ENCODE data around the gene HORMAD2.

Gene HORMAD2, protein sequence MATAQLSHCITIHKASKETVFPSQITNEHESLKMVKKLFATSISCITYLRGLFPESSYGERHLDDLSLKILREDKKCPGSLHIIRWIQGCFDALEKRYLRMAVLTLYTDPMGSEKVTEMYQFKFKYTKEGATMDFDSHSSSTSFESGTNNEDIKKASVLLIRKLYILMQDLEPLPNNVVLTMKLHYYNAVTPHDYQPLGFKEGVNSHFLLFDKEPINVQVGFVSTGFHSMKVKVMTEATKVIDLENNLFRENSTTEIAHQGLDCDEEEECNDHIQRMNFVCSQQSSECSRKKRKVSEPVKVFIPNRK

DNA sequence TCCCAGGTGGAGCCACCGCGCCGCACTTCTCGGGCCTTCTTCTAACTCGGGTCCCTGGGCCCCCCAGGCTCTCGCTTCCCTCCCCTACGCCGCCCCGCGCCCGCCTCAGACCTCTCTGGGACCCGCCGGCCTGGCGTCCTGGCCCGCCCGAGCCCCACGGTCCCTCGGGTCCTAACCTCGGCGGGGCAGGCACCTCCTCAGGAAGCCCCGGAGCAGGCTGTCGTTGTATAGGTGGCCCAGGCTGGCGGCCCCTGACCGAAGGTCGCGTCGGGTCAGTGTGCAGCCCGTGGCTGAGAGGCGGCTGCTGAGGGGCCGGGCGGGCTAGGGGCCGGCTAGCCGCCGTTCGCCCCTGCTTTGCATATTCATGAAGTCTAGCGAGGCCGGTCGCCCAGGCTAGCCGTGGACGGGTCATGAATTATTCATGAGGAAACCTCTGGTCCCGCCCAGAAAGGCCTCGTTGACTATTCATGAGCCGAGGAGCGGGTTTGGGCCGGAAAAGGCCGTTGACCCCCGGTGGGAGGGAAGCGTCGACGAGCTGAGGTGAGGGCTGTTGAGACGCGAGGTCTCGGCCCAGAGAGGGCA is at the start of gene HORMAD2:
Gene HORMAD2 (plus strand): TSS at position 513 of the 582 bp plus-strand sequence. CDS start 13,489 bp downstream, outside the sequence.
- DNase-seq, result no peak

DNA sequence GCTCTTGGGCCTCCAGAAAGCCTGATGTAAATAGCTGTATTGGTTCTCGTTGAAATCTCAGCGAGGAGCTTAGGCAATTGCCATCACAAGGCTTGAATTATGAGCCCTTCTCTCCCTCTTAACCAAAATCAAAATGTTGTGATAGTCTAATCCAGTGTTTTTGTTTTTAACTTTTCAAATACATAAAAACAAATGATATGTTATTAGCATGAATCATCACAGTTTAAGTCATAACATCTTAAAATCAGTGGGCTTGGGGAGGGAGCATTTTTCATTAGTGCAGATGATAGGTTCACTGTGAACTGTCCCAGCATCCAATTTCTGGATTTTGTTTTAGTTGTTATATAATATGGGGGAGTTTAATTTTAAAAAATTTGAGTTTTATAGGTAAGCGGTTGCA is 48.9 kb upstream of the HORMAD2 start:
- DNase-seq, result no peak

DNA sequence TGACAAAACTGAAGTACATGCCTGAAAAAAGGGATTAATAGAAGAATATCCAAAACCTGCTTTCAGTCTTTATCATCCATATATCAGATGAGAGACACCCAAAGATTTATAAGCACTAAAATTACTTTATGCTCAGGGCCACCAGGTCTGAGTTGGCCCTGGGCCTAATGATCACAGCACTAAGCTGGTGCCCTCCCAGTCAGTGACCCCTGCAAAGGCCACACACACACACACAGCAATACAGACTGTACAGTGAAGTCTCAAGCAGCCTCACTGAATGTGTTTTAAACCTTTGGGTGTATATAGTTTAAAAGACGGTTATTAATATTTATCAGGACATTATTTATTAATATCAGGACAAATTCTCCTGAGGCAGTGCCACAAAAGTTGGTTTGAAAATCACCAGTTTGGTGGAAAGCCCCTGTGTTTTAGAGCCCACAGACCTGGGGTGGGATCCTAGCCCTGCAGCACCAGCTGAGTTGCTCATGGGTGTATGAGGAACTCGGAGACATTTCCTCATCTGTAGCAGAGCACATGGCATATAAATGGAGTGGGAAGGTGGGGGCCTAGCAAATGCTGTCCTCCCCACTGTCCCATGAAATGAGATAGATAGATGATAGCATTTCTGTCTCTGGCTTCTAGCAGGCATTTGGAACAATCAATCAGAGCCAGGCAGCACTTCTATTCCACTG is 48.4 kb upstream of the HORMAD2 start:
- DNase-seq, result no peak

DNA sequence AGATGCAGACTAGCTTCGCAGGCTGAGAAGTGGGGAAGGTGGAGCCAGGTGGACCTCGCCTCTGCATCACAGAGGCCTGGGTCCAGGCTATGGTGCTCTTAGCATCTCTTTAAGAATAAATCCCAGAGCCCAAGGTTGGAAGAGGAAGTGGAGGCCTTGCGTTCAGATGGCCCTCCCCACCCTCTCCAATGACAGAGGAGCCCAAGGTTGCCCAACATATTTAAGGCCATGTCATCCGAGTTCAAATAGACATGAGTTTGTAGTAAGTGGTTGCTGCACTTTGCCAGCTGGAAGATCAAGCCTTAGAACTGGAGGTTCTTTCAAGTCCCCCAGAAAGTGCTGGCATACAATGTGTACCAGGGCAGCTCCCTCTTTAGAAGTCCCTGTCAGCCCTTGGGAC is 47.1 kb upstream of the HORMAD2 start:
- DNase-seq, result no peak

DNA sequence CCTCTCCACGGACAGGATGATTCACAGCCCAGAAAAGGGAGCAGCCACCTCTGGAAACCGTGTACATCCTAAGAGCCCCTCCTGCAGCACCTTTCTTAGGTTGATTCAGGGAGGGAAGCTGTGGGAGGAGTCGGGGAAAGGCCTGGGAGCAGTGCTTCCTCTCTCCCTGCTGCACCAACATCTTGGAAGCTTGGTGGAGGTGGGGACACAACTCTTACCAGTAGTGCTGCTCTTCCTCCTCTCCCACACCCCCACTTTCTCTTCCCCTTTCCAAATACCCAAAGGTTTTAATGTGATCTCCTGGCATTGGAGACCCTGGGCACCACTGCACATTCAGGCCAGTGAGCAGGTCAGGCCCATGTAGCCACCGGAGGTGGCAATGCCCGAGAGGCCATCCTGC is 46.4 kb upstream of the HORMAD2 start:
- no peak for DNase-seq

DNA sequence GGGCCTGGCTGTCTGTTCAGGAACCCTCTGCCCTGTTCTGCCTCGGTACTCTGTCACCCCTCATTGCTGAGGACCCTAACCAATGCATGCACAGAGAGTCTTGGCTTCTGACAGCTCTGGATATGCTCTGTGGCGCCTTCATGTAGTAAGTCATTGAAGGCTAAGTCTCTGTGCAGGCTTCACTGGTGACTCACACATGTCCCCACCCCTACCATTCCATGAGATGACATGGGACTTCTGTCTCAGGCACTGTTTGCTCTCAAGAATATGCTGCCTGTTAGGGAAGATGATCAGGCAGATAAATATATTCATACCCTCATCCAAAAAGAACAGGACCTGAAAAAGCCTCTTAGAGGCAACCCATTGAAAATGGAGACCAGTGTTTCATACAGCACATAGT is 43.6 kb upstream of the HORMAD2 start:
- no peak for DNase-seq

DNA sequence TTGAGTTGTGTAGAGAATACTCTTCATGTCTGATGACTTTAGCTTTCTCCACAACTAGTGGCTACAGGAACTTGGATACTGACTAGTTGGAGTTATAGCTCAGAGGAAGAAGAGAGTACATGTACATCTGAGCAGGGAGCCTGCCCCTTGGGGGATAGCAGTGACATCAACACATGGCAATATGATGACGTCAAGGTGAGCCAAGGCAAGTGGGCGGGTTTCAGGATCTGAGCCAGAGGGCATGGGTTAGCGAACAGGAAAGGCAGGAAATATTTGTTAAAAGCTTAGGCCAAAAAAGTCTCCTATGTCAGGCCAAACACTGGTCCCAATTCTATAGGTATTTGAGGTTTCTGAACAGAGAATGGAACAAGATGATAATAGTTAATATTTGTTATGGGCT is 42.0 kb upstream of the HORMAD2 start:
- DNase-seq, result no peak

DNA sequence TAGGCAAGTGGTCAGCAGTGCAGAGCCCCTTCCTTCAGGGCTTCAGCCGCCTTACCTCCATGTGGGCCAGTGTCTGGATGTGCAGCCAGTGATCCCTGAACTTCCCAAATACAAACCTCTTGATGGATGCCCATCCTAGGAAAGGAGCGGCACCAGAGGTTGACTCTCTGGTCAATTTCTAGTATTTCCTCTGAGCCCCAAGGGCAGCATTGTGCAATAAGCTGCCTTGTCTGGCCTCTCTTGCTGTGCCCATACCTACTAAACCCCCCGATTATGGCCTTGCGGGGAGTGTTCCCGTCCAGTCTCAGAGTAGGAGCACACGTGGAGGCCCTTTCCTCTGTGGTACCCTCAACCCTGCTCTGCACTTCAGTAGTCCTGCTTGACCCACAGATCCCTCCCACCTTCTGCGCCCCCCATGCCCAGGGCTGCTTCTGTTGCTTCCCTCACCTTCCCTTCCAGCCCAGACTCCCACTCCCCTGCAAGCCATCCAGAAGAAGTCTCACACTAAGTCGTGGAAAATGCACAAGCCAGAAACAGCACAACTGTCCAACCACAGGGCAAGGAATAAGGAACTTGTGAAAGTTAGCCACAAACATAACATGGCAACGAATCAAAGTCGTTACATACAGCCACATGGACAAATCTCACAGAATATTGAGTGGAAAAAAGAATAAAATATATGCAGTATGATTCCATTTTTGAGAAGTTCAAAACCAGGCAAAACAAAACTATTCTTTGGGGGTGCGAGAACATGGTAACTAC is 39.6 kb upstream of the HORMAD2 start:
- no peak for DNase-seq

DNA sequence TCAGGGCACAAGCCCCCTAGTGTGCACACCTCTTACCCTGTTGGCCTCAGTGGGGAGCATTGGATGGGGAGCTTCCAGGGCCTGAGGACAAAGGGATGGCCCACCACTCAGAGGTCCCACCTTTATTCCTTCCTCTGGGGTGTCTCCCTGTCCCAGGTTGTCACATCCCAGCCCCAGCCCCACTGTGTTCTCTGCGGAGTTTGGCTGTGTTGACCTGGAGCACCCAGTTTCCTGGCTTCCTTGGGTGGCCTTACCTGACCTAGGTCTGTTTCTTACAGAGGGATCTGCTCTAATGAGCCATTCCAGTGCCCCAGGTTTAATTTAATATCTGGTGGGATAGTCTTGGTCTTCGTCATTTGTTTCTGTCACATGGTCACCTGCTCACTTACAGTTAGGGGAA is 38.8 kb upstream of the HORMAD2 start:
- DNase-seq, result no peak

DNA sequence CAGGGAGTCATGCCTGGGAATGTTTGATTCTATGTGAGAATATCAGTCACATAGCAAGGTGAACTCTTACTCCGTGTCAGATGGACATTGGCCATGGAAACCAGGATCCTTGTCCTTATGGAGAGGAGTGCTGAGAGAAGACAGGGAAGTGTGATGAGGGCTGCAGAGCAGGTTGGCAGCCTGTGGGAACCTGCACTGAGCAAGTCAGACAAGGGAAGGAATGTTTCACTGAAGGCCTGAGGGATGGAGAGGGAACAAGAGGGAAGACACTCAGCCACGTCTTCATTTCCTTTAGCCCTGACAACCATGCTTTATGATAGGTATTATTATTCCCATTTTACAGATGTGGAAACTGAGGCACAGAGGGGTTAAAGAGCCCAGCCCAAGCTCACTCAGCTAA is 38.4 kb upstream of the HORMAD2 start:
- DNase-seq, result no peak

DNA sequence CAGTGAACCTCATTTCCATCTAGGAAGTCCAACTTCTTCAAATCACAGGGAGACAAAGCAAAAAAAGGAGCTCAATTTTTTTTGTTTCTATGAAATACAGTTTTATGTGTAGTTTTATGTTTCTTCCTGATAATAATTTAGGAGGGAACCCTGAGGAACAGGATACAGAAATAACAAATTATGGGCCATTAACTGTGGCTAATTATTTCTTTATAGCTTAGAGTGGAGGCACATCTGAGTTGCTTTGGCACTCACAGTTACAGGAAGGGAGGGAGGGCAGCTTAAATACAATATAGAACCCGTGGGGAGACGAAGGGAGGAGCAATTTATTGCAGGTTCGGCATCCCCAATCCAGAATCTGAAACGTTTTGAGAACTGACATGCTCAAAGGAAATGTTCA is 37.1 kb upstream of the HORMAD2 start:
- DNase-seq, result no peak

DNA sequence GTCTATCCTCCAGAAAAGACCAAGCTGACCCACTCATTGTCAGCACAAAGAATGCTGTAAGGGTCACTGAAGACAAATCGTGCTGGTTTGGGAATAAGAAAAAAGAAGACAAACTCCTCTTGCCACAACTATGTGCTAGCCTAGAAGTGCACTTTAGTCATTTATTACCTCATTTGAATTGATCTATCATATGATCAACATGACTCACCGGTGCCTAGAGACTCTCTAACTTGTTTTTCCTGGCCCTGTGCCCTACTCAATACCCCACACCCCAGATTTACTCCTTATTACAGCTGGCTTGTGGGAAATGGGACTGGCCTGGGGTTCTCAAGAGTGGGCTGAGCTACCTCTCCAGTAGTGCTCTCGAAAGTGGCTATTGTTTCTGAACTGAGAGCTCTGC is 35.9 kb upstream of the HORMAD2 start:
- DNase-seq, result no peak

DNA sequence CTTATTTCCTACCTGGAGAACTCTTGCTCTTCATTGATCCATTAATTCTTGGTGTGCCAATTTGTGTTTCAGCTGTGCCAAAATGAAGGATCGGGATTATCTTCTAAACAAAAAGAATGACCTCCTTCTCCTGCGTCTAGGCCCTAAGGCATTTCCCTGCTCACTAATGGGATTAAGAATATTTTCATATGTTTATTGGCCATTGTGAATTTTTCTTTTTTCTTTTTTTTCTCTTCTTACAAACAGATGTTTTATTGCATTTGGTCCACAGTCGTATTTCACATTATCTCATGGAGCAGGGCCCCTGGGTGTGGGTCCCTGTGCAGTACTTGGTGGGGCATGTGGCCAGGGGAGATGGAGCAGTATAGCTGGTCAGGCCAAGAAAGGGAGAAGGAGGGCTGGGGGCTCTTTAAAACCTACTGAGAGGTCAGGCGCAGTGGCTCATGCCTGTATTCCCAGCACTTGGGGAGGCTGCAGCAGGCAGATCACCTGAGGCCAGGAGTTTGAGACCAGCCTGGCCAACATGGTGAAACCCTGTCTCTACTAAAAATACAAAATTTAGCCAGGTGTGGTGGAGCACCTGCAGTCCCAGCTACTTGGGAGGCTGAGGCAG is 35.3 kb upstream of the HORMAD2 start:
- no peak for DNase-seq

DNA sequence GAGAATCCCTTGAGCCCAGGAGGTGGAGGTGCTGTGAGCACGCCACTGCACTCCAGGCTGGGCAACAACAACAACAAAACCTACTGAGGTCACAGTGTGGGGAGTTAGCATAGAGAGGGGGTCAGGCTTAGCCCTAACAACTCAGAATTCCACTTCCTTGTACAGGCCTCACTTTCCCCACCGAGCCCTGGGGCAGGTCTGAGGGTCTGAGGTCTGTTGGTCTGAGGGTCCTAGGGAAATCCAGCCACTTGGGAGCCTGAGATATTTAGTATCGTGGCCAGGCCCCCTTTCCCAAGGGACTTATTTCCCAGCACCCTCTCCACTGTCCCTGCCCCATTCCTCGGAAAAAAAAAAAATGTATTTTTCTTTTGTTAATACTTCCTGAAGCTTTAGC is 34.8 kb upstream of the HORMAD2 start:
- no peak for DNase-seq

DNA sequence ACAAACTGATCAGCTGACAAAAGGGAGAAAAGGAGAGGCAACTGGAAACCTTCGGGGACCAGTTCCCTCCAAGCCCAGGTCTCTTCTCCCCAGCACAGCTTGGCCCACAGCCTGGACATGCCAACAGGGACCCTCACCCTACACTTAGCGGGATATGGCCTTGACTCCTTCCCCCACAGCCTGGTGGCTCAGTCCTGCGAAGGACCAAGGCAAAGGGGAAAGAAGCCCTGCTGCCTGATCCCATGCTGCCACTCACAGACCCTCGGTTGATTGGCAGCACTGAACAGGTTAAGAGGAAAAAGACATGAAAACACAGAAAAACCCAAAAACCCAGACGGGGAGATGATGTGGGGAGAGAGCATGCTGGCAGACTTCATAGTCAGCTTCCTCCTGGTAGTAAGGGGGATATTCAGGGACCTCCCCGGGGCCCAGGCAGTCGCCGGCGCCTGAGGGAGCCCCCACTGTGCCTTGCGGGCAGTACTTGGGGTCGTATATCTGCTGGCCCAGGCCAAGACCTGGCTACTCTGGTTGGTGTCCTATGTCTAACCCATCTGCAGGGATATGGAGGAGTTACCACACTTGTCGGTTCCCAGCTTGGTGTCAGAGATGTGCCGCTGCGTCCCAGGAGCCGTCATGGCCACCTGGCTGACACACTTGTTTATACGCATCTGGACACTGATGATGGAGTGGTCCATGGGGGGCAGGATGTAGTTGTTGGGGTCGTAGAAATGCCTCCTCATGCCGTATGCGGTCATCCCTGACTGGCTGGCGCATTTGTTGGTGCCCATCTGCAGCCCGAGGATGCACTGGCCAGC is 34.2 kb upstream of the HORMAD2 start:
- DNase-seq, result no peak

DNA sequence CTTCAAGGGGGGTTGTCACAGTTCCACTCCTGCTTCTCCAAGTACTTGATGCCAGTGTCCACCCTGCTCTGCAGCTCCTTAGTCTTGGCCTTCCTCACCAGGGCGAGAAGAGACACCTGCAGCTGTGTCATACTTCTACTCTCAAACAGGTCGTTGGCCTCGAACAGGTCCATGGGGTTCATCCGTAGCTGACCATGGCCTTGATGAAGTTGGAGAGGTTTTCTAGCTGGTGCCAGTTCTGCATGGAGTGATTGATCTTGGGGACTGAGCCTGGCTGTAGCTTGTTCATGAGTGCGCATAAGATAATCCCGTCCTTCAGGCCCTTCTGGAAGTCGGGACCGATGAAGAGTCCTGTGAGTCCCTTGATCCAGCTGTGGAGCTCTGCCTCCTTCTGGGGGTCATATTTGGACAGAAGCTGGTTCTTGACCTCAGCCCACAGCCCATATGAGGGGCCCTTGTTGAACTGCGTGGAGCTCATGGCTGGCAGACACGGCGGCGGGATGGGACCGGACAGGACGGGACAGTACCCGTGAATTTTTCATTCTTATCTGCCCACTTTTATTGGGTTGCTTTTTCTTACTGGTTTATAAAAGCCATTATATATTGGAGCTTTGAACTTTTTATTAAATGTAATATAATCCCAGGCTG is 33.4 kb upstream of the HORMAD2 start:
- no peak for DNase-seq

DNA sequence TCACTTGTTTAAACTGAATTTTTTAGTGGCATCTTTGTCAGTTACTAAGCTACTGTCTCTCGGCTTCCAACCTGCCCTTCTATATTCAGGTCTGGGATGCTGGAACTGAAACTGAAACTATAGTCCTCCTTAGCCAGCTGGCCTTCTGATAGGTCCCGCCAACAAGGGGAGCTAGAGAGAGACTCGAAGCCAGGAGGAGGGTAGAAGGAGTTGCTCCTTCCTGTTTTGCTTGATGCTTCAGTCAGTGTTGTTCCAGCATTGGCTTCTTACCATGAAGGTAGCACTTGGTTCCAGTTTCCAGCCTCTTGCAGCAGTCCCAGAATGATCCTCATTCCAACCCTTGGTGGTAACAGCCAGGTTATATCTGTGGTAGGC is 32.9 kb upstream of the HORMAD2 start:
- DNase-seq, result peak; percentile 40

DNA sequence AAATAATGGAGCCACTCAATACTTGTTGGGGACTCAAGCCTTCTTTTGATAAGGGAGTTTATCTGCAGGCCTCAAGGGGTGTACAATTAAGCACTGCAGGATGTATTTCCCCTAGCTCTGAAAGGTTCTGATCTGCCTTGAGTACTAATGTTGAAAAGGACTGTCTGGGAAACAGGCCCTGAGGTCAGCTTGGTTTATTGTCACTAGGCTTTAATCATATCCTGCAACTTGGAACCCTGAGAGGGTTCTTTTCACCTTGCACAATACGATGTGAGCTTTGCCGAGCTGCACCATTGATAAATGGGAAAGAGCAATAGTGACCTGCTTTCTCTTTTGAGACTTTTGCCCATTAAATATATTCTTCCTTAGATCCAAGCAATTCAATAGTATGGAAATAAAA is 31.6 kb upstream of the HORMAD2 start:
- DNase-seq, result no peak

DNA sequence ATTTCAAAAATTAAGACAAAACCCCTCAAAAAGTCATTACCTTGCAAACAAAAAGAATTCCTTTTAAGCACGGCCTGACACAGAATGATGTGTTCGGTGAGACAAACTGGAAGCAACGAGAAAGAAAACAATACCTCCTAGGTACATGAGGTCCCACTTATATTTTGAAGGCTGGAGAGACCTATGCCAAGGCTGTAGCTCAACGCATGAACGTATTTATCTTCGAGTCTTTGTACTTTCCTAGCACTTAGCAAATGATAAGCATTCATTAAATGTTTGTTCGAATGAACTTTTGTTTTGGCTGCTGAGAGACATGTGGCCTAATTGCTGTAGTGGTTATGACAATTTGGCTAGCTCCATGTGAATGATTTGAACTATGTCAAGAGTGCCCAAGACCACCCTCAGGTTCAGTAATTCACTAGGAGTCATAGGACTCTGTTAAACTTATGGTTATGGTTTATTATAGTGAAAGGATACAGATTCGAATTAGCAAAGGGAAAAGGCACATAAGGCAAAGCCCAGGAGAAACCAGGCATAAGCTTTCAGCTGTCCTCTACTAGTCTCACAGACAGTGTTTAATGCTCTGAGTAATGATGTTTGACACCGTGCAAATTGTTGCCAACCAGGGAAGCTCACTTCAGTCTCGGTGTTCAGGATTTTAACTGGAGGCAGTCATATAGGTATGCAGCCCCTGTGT is 26.0 kb upstream of the HORMAD2 start:
- DNase-seq, result no peak

DNA sequence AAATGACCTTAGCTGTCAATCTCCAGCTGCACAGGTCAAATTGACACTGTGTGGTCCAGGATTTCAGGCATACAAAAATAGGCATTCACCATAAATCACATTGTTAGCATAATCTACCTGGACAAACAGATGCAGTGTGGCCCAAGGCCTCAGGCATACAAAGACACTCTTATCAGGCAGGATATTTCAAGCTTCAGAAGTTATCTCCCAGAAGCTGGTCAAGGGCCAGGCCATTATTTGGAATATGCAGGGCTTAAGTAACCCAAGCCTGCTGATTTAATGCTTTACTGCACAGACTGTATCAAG is 25.5 kb upstream of the HORMAD2 start:
- no peak for DNase-seq

DNA sequence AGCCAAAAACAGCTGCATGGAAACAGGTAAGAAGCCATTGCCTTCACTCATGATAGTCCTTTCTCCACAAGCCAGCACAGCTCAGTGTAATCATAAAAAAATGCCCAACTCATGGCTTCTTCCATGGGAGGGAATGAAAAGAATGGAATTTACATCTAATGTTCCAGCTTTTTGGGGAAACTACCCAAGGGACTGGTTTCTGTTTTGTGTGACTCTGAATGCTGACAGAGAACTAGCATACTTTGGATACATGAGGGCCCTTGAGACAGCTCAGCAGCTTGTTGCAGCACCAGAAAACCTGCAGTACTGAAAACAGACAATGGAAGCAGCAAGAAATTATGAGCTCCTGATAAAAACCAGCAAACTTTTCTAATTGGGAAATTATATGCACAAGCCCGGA is 24.2 kb upstream of the HORMAD2 start:
- no peak for DNase-seq
